ENCODE results near the gene DPEP2NB.
"Not testable (repeated sequence)": the region's sequence is repeated elsewhere in the genome, so short reads cannot be mapped to it uniquely, and the experiment has no call there.

Gene DPEP2NB

GRCh38 chr16:67979955-67980678 lies 35.6 kb downstream of the DPEP2NB start, which contains the start of gene DPEP3:
DPEP3 (minus strand) TSS chr16:67980499; CDS start chr16:67980380, 119 bp downstream.
- DNase-seq = peak; percentile 21

GRCh38 chr16:67977469-67978227 lies 38.1 kb downstream of the DPEP2NB start:
- DNase-seq = no peak

GRCh38 chr16:67977005-67977404 lies 38.7 kb downstream of the DPEP2NB start:
- DNase-seq = no peak

- DNase-seq = no peak
Measured at GRCh38 chr16:67976205-67976604, 39.5 kb downstream of the DPEP2NB start.

- no peak for DNase-seq
Measured at GRCh38 chr16:67975321-67976105, 40.2 kb downstream of the DPEP2NB start.

- DNase-seq = not testable (repeated sequence)
Measured at GRCh38 chr16:67972285-67972684, 43.4 kb downstream of the DPEP2NB start.

GRCh38 chr16:67971111-67971510 lies 44.6 kb downstream of the DPEP2NB start:
- no peak for DNase-seq

GRCh38 chr16:67969254-67970039 lies 46.3 kb downstream of the DPEP2NB start:
- DNase-seq = peak; percentile 12

GRCh38 chr16:67968400-67969253 lies 47.1 kb downstream of the DPEP2NB start, which contains the start of gene SLC12A4:
SLC12A4 (minus strand) TSS chr16:67968637; CDS start chr16:67968553, 84 bp downstream.
- peak; percentile 88 for DNase-seq

GRCh38 chr16:67967958-67968399 lies 47.7 kb downstream of the DPEP2NB start:
- peak; percentile 48 for DNase-seq

GRCh38 chr16:67967183-67967957 lies 48.3 kb downstream of the DPEP2NB start:
- DNase-seq = peak; percentile 20

GRCh38 chr16:67966549-67967182 lies 49.0 kb downstream of the DPEP2NB start:
- no peak for DNase-seq

- DNase-seq = no peak
Measured at GRCh38 chr16:67965668-67966548, 49.8 kb downstream of the DPEP2NB start.

- DNase-seq = no peak
Measured at GRCh38 chr16:67964477-67965131, 51.1 kb downstream of the DPEP2NB start.

- DNase-seq = no peak
Measured at GRCh38 chr16:67963662-67964321, 51.9 kb downstream of the DPEP2NB start.

Measured in CD4-positive, alpha-beta T cell treated with Interleukin-17A for 4 hours (primary cell).